Right cardiac atrium (tissue), 5 donors: ENCODE data around the gene PRDM16. TPM values are rescaled to one million over a fixed set of nuclear protein-coding genes. Genes with fewer than 3 reads are reported as not detected.

Experiments used
- ATAC-seq, 2 donors: fragments of 200-7000 bp; cut with Tn5 transposase; one replicate each; pipeline versions ENCODE4 v1.8.0 to v1.9.1; 2020; ENCODE audit warnings: moderate library complexity in 2 of 2, mild to moderate bottlenecking in 1 of 2
- DNase-seq, 3 donors: peaks; one replicate each; pipeline ENCODE4 v3.0.0-alpha.2; 2020
- H3K27ac ChIP-seq: one replicate; pipeline ENCODE4 v1.5.1; 2013; ENCODE audit warnings: mild to moderate bottlenecking, low read length, control low read depth, moderate library complexity
- H3K27me3 ChIP-seq: one replicate; pipeline ENCODE4 v1.6.1; 2013; ENCODE audit not compliant: control insufficient read depth, insufficient read depth
- H3K4me1 ChIP-seq: one replicate; pipeline ENCODE4 v1.6.1; 2013; ENCODE audit warnings: low read length; ENCODE audit not compliant: control insufficient read depth, insufficient read depth
- H3K4me3 ChIP-seq: one replicate; pipeline ENCODE4 v1.5.1; 2013; ENCODE audit warnings: low read length, control low read depth
- H3K9me3 ChIP-seq: one replicate; pipeline ENCODE4 v1.6.1; 2013; ENCODE audit warnings: low read length; ENCODE audit not compliant: control insufficient read depth
- WGBS: extraction: QIAGEN DNeasy Blood & Tissue Kit; methylation state at CpG from one replicate; pipeline ENCODE4 v1.1.7; 2013; 5-methylcytosine and 5-hydroxymethylcytosine counted together
- intact Hi-C, 4 donors: fragments of 100-400 bp; cut with DNase I; formaldehyde crosslinking; loops; one replicate each; pipeline versions ENCODE4 v1.11.0 to v1.14.0; 2022 to 2023
- polyA plus RNA-seq: library from polyadenylated mRNA; stranded (reverse); fragments of 200-250 nt; gene quantifications from one replicate; pipeline ENCODE4 v1.2.3, GENCODE V29; 2013
- total RNA-seq, 4 donors: library from RNA; stranded (reverse); fragmentation: NEBNext Ultra II Directional; extraction: Animal tissue kit (Norgen Biotek cat#: 25700); gene quantifications; one replicate each; pipeline ENCODE4 v1.2.1, GENCODE V29; 2021
- donor health status: healthy with polysubstance abuse.
- donor health status: DM: no; HTN: yes; CAD: no.
- donor health status: DM: no; HTN: no; CAD: no.
- donor health status: DM: no; HTN: yes; CAD: no; lungs with severe emphysema.
- donor health status: DM: yes; HTN: yes; CAD: no.

Gene PRDM16
- total and polyA plus RNA-seq, 5 donors = 1.1 to 2.9 (median 1.9) TPM

GRCh38 chr1:3101124-3101939 lies 32.3 kb downstream of the PRDM16 start:
- ATAC-seq = no peak
- DNase-seq = no peak

GRCh38 chr1:3102641-3103040 lies 33.6 kb downstream of the PRDM16 start:
- Histone ChIP-seq H3K4me1 (no peaks in the 10 kb centered on the region), H3K27me3 (no peaks in the 10 kb centered on the region), H3K9me3 (peaks cover 1% of the 10 kb centered on the region), H3K27ac (no peak overlapping the region), H3K4me3 (no peak overlapping the region)
- DNase-seq (no peak), ATAC-seq (no peak)
- intact Hi-C loops = no loop called here
- 72% methylated on average over 3 of the region's 3 CpGs for WGBS

More at GRCh38 chr1:3101124-3101939, 32.3 kb downstream of the PRDM16 start:
- no peaks in the 10 kb centered on the region for H3K27me3 ChIP-seq
- H3K9me3 ChIP-seq = no peaks in the 10 kb centered on the region
- 38% methylated on average over 29 of the region's 29 CpGs for WGBS
- no peak overlapping the region for H3K4me3 ChIP-seq
- intact Hi-C loops = no loop called here
- no peaks in the 10 kb centered on the region for H3K4me1 ChIP-seq
- H3K27ac ChIP-seq = no peak overlapping the region

- Histone ChIP-seq H3K4me1 (no peaks in the 10 kb centered on the region), H3K4me3 (no peak overlapping the region), H3K27ac (no peak overlapping the region), H3K27me3 (no peaks in the 10 kb centered on the region), H3K9me3 (peaks cover 2% of the 10 kb centered on the region)
- ATAC-seq (no peak), DNase-seq (no peak)
- WGBS = 84% methylated on average over 16 of the region's 16 CpGs
- intact Hi-C loops = no loop called here
Measured at GRCh38 chr1:3103967-3104677, 35.1 kb downstream of the PRDM16 start.

- H3K27me3 ChIP-seq = no peaks in the 10 kb centered on the region
- peaks cover 2% of the 10 kb centered on the region for H3K9me3 ChIP-seq
- H3K4me1 ChIP-seq = no peaks in the 10 kb centered on the region
- DNase-seq (peak in 1 of 3 donors; percentile 38), ATAC-seq (no peak)
- intact Hi-C loops = no loop called here
- no peak overlapping the region for H3K27ac ChIP-seq
- H3K4me3 ChIP-seq = no peak overlapping the region
- 55% methylated on average over 24 of the region's 24 CpGs for WGBS
Measured at GRCh38 chr1:3105167-3105863, 36.3 kb downstream of the PRDM16 start.

- no peak overlapping the region for H3K4me3 ChIP-seq
- 92% methylated on average over 8 of the region's 8 CpGs for WGBS
- no peaks in the 10 kb centered on the region for H3K27me3 ChIP-seq
- peaks cover 2% of the 10 kb centered on the region for H3K9me3 ChIP-seq
- ATAC-seq = no peak
- intact Hi-C loops = no loop called here
- no peaks in the 10 kb centered on the region for H3K4me1 ChIP-seq
- no peak overlapping the region for H3K27ac ChIP-seq
- DNase-seq = no peak
Measured at GRCh38 chr1:3106216-3106615, 37.2 kb downstream of the PRDM16 start.

- no peaks in the 10 kb centered on the region for H3K4me1 ChIP-seq
- no peak for DNase-seq
- no peaks in the 10 kb centered on the region for H3K27me3 ChIP-seq
- ATAC-seq = no peak
- intact Hi-C loops = no loop called here
- H3K9me3 ChIP-seq = peaks cover 2% of the 10 kb centered on the region
- no peak overlapping the region for H3K27ac ChIP-seq
- no peak overlapping the region for H3K4me3 ChIP-seq
- 92% methylated on average over 7 of the region's 7 CpGs for WGBS
Measured at GRCh38 chr1:3107201-3107600, 38.2 kb downstream of the PRDM16 start.

- 44% methylated on average over 12 of the region's 12 CpGs for WGBS
- Histone ChIP-seq H3K4me3 (no peak overlapping the region), H3K9me3 (peaks cover 2% of the 10 kb centered on the region), H3K27me3 (no peaks in the 10 kb centered on the region), H3K27ac (no peak overlapping the region), H3K4me1 (no peaks in the 10 kb centered on the region)
- DNase-seq (no peak), ATAC-seq (no peak)
- intact Hi-C loops = no loop called here
Measured at GRCh38 chr1:3109355-3109754, 40.4 kb downstream of the PRDM16 start.

- H3K9me3 ChIP-seq = peaks cover 2% of the 10 kb centered on the region
- WGBS = 72% methylated on average over 34 of the region's 36 CpGs
- no peaks in the 10 kb centered on the region for H3K27me3 ChIP-seq
- H3K4me1 ChIP-seq = no peaks in the 10 kb centered on the region
- H3K27ac ChIP-seq = no peak overlapping the region
- no peak for DNase-seq
- no peak overlapping the region for H3K4me3 ChIP-seq
- intact Hi-C loops = no loop called here
- ATAC-seq = no peak
Measured at GRCh38 chr1:3111348-3112021, 42.5 kb downstream of the PRDM16 start.

GRCh38 chr1:3112526-3112925 lies 43.5 kb downstream of the PRDM16 start:
- Histone ChIP-seq H3K27me3 (no peaks in the 10 kb centered on the region), H3K4me1 (no peaks in the 10 kb centered on the region), H3K9me3 (peaks cover 2% of the 10 kb centered on the region), H3K27ac (no peak overlapping the region), H3K4me3 (no peak overlapping the region)
- intact Hi-C loops = no loop called here
- DNase-seq (no peak), ATAC-seq (no peak)
- WGBS = 90% methylated on average over 17 of the region's 17 CpGs

GRCh38 chr1:3113047-3113740 lies 44.2 kb downstream of the PRDM16 start:
- no peaks in the 10 kb centered on the region for H3K9me3 ChIP-seq
- H3K4me3 ChIP-seq = no peak overlapping the region
- H3K27ac ChIP-seq = no peak overlapping the region
- ATAC-seq = peak in 1 of 2 donors; percentile 11
- H3K27me3 ChIP-seq = no peaks in the 10 kb centered on the region
- intact Hi-C loops = no loop called here
- 71% methylated on average over 20 of the region's 20 CpGs for WGBS
- no peak for DNase-seq
- H3K4me1 ChIP-seq = no peaks in the 10 kb centered on the region
